Activated CD8-positive, alpha-beta T cell treated with anti-CD3 and anti-CD28 coated beads for 36 hours (primary cell): ENCODE measurements around the gene CENPA. TPM values are rescaled to one million over a fixed set of nuclear protein-coding genes. Genes with fewer than 3 reads are reported as not detected.

Experiments used
- ATAC-seq: fragments of 200-7000 bp; cut with Tn5 transposase; one replicate; pipeline ENCODE4 v1.10.0; 2021; ENCODE audit warnings: mild to moderate bottlenecking, moderate library complexity
- CTCF ChIA-PET: fragments of 350-600 bp; sonication (Branson Sonifier 250); formaldehyde crosslinking; loops from one replicate; lab custom pipeline; 2021; ENCODE audit warnings: antibody characterized with exemption; lab: Charles Lee
- POLR2A ChIA-PET: fragments of 350-600 bp; sonication (Branson Sonifier 250); formaldehyde crosslinking; loops from one replicate; lab custom pipeline; 2021; ENCODE audit warnings: antibody characterized with exemption; lab: Charles Lee
- DNase-seq: peaks from one replicate; pipeline ENCODE4 v3.0.0-alpha.2; 2020
- H3K27ac Mint-ChIP-seq: one replicate; pipeline ENCODE4 v1.8.0; 2021; ENCODE audit warnings: mild to moderate bottlenecking, mixed read lengths
- H3K27me3 Mint-ChIP-seq: one replicate; pipeline ENCODE4 v1.8.0; 2021; ENCODE audit warnings: mixed read lengths
- H3K36me3 Mint-ChIP-seq: one replicate; pipeline ENCODE4 v1.8.0; 2021; ENCODE audit warnings: low read depth, mixed read lengths
- H3K4me1 Mint-ChIP-seq: one replicate; pipeline ENCODE4 v1.8.0; 2021; ENCODE audit warnings: low read depth, mixed read lengths
- H3K4me3 Mint-ChIP-seq: one replicate; pipeline ENCODE4 v1.8.0; 2021; ENCODE audit warnings: mild to moderate bottlenecking, moderate library complexity, mixed read lengths
- H3K9me3 Mint-ChIP-seq: one replicate; pipeline ENCODE4 v1.8.0; 2021; ENCODE audit warnings: mixed read lengths
- CTCF ChIP-seq: fragments of 200-600 bp; IDR thresholded peaks from one replicate; pipeline ENCODE4 v1.8.0; 2022; ENCODE audit warnings: antibody characterized with exemption, mild to moderate bottlenecking
- intact Hi-C: fragments of 100-400 bp; cut with micrococcal nuclease; formaldehyde crosslinking; loops from one replicate; pipeline ENCODE4 v1.10.0; 2022
- total RNA-seq, 2 experiments: library from RNA; stranded (reverse); gene quantifications; one replicate each; pipeline ENCODE4 v1.2.3, GENCODE V29; 2021

Gene CENPA
- total RNA-seq, 2 experiments from 2014 or later = 32.5 to 33.6 TPM

GRCh38 chr2:26816893-26817292, 31.0 kb downstream of the CENPA start:
- ChIA-PET CTCF (interaction anchor here (1.0 kb wide), 1 partner anchor 29 kb away, joined by 3 read pairs; no protein-coding TSS in a partner anchor), POLR2A (no interaction called here)
- no peak for TF ChIP-seq CTCF
- DNase-seq (peak; percentile 18), ATAC-seq (peak; percentile 55)
- Mint-ChIP-seq H3K27ac (no peak overlapping the region), H3K9me3 (no peaks in the 10 kb centered on the region), H3K4me1 (peaks cover 2% of the 10 kb centered on the region), H3K36me3 (no peaks in the 10 kb centered on the region), H3K27me3 (peaks cover 7% of the 10 kb centered on the region), H3K4me3 (no peak overlapping the region)
- intact Hi-C loops = no loop called here

- no peaks in the 10 kb centered on the region for H3K36me3 Mint-ChIP-seq
- no peak for TF ChIP-seq CTCF
- H3K4me1 Mint-ChIP-seq = no peaks in the 10 kb centered on the region
- intact Hi-C loops = no loop called here
- peaks cover 7% of the 10 kb centered on the region for H3K27me3 Mint-ChIP-seq
- H3K4me3 Mint-ChIP-seq = no peak overlapping the region
- ATAC-seq (no peak), DNase-seq (no peak)
- no peak overlapping the region for H3K27ac Mint-ChIP-seq
- no peaks in the 10 kb centered on the region for H3K9me3 Mint-ChIP-seq
- ChIA-PET POLR2A (no interaction called here), CTCF (interaction anchor here (1.5 kb wide), 1 partner anchor 27 kb away, joined by 7 read pairs; no protein-coding TSS in a partner anchor)
These were observed 32.4 kb downstream of the CENPA start for GRCh38 chr2:26818255-26818654.

- Mint-ChIP-seq H3K36me3 (no peaks in the 10 kb centered on the region), H3K27me3 (peaks cover 7% of the 10 kb centered on the region), H3K4me1 (no peaks in the 10 kb centered on the region), H3K4me3 (no peak overlapping the region), H3K9me3 (no peaks in the 10 kb centered on the region), H3K27ac (no peak overlapping the region)
- ChIA-PET CTCF (interaction anchor here (0.7 to 1.5 kb wide), 2 partner anchors 27 to 129 kb away, joined by 3 to 7 read pairs; no protein-coding TSS in a partner anchor), POLR2A (no interaction called here)
- ATAC-seq = no peak
- no peak for TF ChIP-seq CTCF
- intact Hi-C loops = no loop called here
- no peak for DNase-seq
These were observed 33.1 kb downstream of the CENPA start for GRCh38 chr2:26818972-26819371.

GRCh38 chr2:26820932-26821331, 35.1 kb downstream of the CENPA start:
- CTCF ChIA-PET = no interaction called here
- no peak for TF ChIP-seq CTCF
- H3K27me3 Mint-ChIP-seq = peaks cover 1% of the 10 kb centered on the region
- POLR2A ChIA-PET = no interaction called here
- DNase-seq (no peak), ATAC-seq (no peak)
- H3K36me3 Mint-ChIP-seq = no peaks in the 10 kb centered on the region
- intact Hi-C loops = no loop called here
- H3K4me3 Mint-ChIP-seq = no peak overlapping the region
- no peaks in the 10 kb centered on the region for H3K9me3 Mint-ChIP-seq
- H3K27ac Mint-ChIP-seq = no peak overlapping the region
- no peaks in the 10 kb centered on the region for H3K4me1 Mint-ChIP-seq

- CTCF ChIA-PET = interaction anchor here (0.9 kb wide), 1 partner anchor 23 kb away, joined by 4 read pairs; no protein-coding TSS in a partner anchor
- POLR2A ChIA-PET = no interaction called here
- H3K27ac Mint-ChIP-seq = no peak overlapping the region
- no peak for ATAC-seq
- H3K36me3 Mint-ChIP-seq = no peaks in the 10 kb centered on the region
- H3K4me3 Mint-ChIP-seq = no peak overlapping the region
- no peaks in the 10 kb centered on the region for H3K9me3 Mint-ChIP-seq
- H3K4me1 Mint-ChIP-seq = no peaks in the 10 kb centered on the region
- DNase-seq = no peak
- intact Hi-C loops = no loop called here
- H3K27me3 Mint-ChIP-seq = peaks cover under 1% of the 10 kb centered on the region
- no peak for TF ChIP-seq CTCF
These were observed 37.0 kb downstream of the CENPA start for GRCh38 chr2:26822877-26823276.
